Measurements from ENCODE around the gene MOCS3. TPM values are rescaled to one million over a fixed set of nuclear protein-coding genes. Genes with fewer than 3 reads are reported as not detected.

Gene MOCS3
- total RNA-seq, 1 experiment from 2014 or later, result 6.0 TPM

- peaks cover 21% of the 10 kb centered on the region for H3K36me3 Mint-ChIP-seq
- H3K27ac Mint-ChIP-seq, result no peak overlapping the region
- H3K9me3 Mint-ChIP-seq, result no peaks in the 10 kb centered on the region
- TF ChIP-seq JAZF1 (CRISPR knock-in tag; IDR thresholded peaks at IDR 0.05), result no peak
- TF ChIP-seq ATF2 (CRISPR knock-in tag; IDR thresholded peaks at IDR 0.05; ENCODE audit: borderline replicate concordance, low read depth), result no peak
- TF ChIP-seq FOXP4 (CRISPR knock-in tag; IDR thresholded peaks at IDR 0.05), result no peak
- TF ChIP-seq TEAD1 (CRISPR knock-in tag; IDR thresholded peaks at IDR 0.05), result no peak
- TF ChIP-seq USF1 (CRISPR knock-in tag; IDR thresholded peaks at IDR 0.05), result no peak
- TF ChIP-seq NFE2L1 (CRISPR knock-in tag; IDR thresholded peaks at IDR 0.05), result no peak
- no peak for TF ChIP-seq ELF4 (CRISPR knock-in tag; IDR thresholded peaks at IDR 0.05; ENCODE audit: low read depth)
- no peak for TF ChIP-seq ZNF232 (CRISPR knock-in tag; IDR thresholded peaks at IDR 0.05)
- TF ChIP-seq, protein P1, sequence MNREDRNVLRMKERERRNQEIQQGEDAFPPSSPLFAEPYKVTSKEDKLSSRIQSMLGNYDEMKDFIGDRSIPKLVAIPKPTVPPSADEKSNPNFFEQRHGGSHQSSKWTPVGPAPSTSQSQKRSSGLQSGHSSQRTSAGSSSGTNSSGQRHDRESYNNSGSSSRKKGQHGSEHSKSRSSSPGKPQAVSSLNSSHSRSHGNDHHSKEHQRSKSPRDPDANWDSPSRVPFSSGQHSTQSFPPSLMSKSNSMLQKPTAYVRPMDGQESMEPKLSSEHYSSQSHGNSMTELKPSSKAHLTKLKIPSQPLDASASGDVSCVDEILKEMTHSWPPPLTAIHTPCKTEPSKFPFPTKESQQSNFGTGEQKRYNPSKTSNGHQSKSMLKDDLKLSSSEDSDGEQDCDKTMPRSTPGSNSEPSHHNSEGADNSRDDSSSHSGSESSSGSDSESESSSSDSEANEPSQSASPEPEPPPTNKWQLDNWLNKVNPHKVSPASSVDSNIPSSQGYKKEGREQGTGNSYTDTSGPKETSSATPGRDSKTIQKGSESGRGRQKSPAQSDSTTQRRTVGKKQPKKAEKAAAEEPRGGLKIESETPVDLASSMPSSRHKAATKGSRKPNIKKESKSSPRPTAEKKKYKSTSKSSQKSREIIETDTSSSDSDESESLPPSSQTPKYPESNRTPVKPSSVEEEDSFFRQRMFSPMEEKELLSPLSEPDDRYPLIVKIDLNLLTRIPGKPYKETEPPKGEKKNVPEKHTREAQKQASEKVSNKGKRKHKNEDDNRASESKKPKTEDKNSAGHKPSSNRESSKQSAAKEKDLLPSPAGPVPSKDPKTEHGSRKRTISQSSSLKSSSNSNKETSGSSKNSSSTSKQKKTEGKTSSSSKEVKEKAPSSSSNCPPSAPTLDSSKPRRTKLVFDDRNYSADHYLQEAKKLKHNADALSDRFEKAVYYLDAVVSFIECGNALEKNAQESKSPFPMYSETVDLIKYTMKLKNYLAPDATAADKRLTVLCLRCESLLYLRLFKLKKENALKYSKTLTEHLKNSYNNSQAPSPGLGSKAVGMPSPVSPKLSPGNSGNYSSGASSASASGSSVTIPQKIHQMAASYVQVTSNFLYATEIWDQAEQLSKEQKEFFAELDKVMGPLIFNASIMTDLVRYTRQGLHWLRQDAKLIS (CRISPR knock-in tag; IDR thresholded peaks at IDR 0.05; ENCODE audit: borderline replicate concordance), result no peak
- TF ChIP-seq ZBTB21 (CRISPR knock-in tag; IDR thresholded peaks at IDR 0.05; ENCODE audit: borderline replicate concordance), result no peak
- TF ChIP-seq CTCF (IDR thresholded peaks at IDR 0.05), result no peak
- TF ChIP-seq ZNF138 (CRISPR knock-in tag; conservative IDR thresholded peaks at IDR 0.05), result no peak
- no peak for TF ChIP-seq ZSCAN18 (CRISPR knock-in tag; IDR thresholded peaks at IDR 0.05)
- TF ChIP-seq, protein P2, sequence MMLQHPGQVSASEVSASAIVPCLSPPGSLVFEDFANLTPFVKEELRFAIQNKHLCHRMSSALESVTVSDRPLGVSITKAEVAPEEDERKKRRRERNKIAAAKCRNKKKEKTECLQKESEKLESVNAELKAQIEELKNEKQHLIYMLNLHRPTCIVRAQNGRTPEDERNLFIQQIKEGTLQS (CRISPR knock-in tag; conservative IDR thresholded peaks at IDR 0.05), result no peak
- TF ChIP-seq NFYB (CRISPR knock-in tag; conservative IDR thresholded peaks at IDR 0.05; ENCODE audit: low read depth), result no peak
- no peak for TF ChIP-seq JUN (CRISPR knock-in tag; IDR thresholded peaks at IDR 0.05)
- no peak for TF ChIP-seq EMX1 (CRISPR knock-in tag; IDR thresholded peaks at IDR 0.05)
- no peak for TF ChIP-seq ZNF121 (CRISPR knock-in tag; IDR thresholded peaks at IDR 0.05)
- no peak for TF ChIP-seq SP1 (CRISPR knock-in tag; conservative IDR thresholded peaks at IDR 0.05)
- TF ChIP-seq SOX15 (CRISPR knock-in tag; IDR thresholded peaks at IDR 0.05), result no peak
- H3K4me3 Mint-ChIP-seq, result no peak overlapping the region
- ATAC-seq (no peak), DNase-seq (ENCODE audit: low spot score) (no peak)
- POLR2A ChIA-PET, result no interaction called here
- H3K27me3 Mint-ChIP-seq (ENCODE audit: low read depth), result no peaks in the 10 kb centered on the region
- peaks cover 74% of the 10 kb centered on the region for H3K4me1 Mint-ChIP-seq
- CTCF ChIA-PET, result interaction anchor here (1.3 to 3.9 kb wide), 2 partner anchors 14 to 121 kb away, joined by 4 to 27 read pairs; partner anchors contain the start of genes ADNP and BCAS4
Observed at GRCh38 chr20:50915424-50915823, 43.2 kb upstream of the MOCS3 start.

Measured in WTC11 (cell line).